B cell (primary cell): ENCODE results near the gene DVL2.

Experiments
- CTCF ChIP-seq: fragments of 200-600 bp; IDR thresholded peaks from one replicate; pipeline ENCODE4 v1.8.0; 2022; ENCODE audit warnings: antibody characterized with exemption, mild to moderate bottlenecking
- EZH2 ChIP-seq: IDR thresholded peaks from 2 replicates; pipeline ENCODE4 v1.6.1; 2012; ENCODE audit warnings: borderline replicate concordance, low read depth, mild to moderate bottlenecking, moderate library complexity, low read length; ENCODE audit not compliant: insufficient read depth, poor library complexity, severe bottlenecking

GRCh38 chr17:7223375-7223774, 10.9 kb downstream of the DVL2 start:
- TF ChIP-seq CTCF (no peak), EZH2 (no peak)
